ENCODE data around the gene LRGUK.

DNA sequence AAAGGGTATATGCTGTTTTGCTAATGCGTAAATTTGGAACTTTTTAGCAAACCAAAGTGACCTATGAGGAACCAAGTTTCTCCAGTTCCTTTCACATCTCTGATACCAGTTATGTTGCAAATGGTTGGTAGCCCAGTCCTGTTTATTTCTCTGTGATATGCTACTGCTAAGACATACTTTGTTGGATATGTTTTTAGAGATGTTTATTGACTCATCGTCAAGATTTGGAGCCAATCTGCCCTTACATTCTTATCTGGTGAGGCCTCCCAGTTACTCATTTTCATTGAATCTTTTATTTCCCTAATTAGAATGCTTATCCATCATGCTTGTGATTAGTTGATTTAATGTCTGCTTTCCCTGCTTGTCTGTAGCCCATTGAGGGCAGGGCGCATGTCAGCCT lies 58.9 kb downstream of the LRGUK start:
- no peak for TF ChIP-seq POLR2A (IDR thresholded peaks at IDR 0.05; ENCODE audit: low read depth, low read length)
- no peak for TF ChIP-seq SPI1 (IDR thresholded peaks at IDR 0.05; ENCODE audit: low read depth, low read length)
- TF ChIP-seq POLR2AphosphoS5 (IDR thresholded peaks at IDR 0.05; ENCODE audit: low read depth, low read length), result no peak
- no peak for TF ChIP-seq PAX5 (IDR thresholded peaks at IDR 0.05; ENCODE audit: insufficient read depth, low read length, severe bottlenecking)
- no peak for TF ChIP-seq TAF1 (IDR thresholded peaks at IDR 0.05; ENCODE audit: low read depth, low read length)
- no peak for TF ChIP-seq POU2F2 (IDR thresholded peaks at IDR 0.05; ENCODE audit: low read depth, low read length)
